ENCODE measurements around the gene TTLL11.
"Not testable (repeated sequence)": the region's sequence is repeated elsewhere in the genome, so short reads cannot be mapped to it uniquely, and the experiment has no call there.

Gene TTLL11

DNA sequence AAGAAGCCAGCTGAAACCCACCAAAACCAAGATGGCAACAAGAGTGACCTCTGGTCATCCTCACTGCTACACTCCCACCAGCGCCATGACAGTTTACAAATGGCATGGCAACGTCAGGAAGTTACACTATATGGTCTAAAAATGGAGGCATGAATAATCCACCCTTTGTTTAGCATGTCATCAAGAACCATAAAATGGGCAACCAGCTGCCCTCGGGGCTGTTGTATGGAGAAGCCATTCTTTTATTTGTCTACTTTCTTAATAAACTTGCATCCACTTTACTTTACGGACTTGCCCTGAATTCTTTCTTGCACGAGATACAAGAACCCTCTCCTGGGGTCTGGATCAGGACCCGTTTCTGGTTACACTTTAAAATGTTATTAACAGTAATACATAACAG, 92.6 kb downstream of the TTLL11 start:
- not testable (repeated sequence) for DNase-seq (ENCODE audit: low read depth)

DNA sequence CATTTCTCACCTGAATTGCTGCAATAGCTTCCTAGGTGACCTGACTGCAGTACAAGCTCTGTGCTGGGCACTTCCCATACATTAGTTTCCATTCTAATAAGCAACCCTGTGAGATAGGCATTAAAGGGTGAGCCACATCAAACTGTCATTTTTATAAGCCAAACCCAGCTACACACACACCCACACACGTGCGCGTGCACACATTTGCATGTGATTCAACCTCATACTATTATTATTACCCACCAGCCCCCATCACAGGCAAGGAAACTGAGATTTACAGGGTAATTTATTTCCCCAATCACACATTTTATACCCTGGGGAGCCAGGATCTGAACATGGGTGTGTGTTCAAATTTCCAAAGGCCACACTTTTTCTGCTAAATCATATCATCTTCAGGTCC, 93.6 kb downstream of the TTLL11 start:
- no peak for DNase-seq (ENCODE audit: low read depth)

DNA sequence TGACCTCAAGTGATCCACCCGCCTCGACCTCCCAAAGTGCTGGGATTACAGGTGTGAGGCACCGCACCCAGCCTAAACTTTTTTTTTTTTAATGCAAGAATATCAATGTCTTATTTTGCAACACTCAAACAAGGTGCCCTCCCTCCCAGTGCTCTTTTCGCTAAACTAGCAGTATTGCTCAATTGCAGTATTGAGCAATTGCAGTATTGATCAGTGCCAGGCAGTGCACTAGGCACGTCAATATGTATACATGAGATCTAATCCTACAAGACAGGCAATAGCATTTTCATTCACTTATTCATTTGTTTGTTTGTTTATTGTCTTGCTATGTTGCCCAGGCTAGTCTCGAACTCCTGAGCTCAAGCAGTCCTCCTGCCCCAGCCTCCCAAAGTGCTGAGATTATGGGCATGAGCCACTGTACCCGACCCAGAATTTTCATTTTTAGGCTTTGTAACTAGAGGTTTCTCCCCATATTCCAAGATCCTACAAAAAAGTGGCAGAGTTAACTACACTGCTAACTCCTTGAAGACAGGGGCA, 94.5 kb downstream of the TTLL11 start:
- no peak for DNase-seq (ENCODE audit: low read depth)

DNA sequence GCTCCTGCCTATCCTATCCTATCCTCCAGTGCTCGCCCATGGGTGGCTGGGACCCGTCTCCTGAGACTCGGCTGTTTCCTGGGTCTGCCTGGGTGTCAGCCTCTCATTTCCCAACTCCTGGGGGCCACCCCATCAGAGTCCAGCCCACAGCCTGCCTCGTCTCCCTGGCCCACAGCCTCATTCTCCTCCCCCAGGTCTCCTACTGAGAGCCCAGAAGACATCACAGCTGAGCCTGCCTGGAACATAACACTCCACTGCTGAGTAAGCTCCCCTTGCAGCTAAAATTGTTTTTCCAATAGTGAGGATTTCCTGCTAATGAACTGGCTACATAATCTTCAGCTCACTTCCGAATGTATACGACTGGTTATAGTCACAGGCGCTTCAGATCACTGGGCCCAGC, 95.3 kb downstream of the TTLL11 start:
- DNase-seq (ENCODE audit: low read depth): no peak

DNA sequence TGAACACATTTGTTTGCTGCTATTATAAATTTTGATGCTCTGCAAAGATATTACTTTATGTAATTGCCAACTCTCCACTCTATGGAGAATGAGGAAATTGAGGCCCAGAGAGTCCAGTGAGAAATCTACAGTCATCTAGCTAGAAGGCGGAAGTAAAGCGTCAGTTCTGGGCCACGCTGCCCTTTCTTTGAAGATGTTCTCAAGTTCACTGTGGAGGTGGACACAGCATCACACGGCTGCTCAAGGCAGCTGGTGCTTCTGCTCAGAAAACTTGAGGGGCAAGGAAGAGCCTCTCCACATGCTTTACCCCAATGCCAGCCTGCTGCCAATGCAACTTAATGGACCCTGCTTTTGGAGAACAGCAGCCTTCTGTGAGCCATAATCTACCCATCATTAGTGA, 96.3 kb downstream of the TTLL11 start:
- DNase-seq (ENCODE audit: low read depth): no peak

DNA sequence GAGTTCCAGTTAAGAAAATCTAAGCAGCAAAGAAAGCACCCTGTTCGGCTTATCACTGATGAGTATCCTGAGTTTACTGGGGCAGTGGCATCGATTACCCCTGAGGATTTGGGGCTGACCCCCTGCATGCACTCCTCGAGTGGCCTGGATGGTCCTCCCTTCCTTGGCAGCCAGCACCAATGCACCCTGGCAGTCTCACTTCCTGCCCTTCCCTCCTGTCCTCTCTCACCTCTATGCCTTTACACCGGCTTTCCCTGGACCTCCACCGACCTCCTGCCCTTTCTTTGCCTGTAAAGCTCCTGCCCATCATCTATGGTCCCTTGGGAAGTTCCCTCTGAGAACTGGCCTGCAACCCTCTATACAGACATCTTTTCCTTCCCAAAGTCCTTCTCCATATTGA, 97.1 kb downstream of the TTLL11 start:
- no peak for DNase-seq (ENCODE audit: low read depth)

DNA sequence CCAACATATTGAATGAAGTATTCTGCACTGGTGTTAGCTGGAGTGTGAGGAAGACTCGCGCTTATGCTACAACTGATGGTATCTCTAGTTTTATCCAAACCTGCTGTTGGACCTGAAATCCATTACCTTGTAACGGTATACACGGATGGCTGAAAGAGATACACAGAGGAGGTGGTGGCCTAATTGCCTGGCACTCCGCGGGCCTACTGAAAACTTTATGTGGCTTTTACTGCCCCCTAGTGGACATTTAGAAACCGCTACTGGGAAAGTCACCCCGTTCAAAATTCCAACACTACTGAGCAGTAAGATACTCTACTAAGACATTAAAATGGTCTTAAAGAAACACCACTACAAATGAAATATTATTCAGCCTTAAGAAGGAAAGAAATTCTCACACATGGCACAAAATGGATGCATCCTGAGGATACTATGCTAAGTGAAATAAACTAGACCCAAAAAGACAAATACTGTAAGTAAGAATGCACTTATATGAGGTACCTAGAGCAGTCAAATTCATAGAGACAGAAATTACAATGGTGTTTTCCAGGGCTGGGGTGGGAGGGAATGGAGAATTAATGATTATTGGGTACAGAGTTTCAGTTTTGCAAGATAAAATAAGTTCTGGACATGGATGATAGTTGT, 100.4 kb downstream of the TTLL11 start:
- DNase-seq (ENCODE audit: low read depth): no peak

DNA sequence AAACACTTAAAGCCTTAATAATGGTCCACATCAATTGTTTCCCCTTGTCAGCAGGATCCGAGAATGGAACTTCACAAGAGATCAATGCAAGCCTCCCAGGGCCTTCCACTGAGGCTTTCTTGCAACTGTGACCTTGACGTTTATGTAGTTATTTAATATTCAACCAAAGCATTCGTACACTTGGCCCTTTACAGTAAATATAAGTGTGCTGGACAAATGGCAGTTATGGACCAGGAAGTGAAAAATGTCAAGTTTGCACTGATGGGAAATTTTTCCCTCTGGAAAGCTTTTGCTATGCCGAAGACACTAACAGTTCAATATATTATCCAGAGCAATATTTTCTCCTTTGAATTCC, 101.8 kb downstream of the TTLL11 start:
- DNase-seq (ENCODE audit: low read depth): no peak

DNA sequence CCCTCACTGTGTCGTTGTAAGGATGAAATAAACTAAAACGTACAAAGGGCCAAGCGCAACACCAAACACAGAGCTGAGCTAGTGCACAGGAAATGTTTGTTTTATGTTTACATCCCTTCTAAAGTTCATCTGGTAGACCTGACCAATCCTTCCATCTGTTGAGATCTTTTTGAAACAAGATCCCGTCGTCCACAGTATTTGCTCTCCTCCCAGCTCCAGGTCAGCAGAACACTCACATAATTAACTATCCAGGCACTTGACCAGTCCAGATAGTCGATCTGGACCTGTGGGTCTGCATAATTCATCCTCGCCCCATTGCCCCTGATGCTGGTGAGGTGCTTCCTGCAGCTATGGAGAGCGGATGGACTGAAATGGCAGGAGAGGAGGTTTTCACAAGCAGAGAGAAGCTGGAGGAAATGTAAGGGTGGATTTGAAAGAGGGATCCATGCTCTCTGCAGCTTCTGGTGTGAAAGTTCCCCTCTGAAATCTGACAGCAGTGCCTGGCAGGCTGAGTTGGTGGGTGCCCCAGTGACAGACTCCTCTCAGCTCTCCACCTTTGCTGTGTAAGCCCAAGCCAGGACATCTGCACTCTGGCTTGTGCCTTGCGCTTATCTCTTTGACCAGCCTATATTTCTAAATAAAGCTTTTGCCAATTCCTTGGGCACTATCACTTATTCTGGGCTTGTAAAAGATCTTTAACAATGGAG, 102.4 kb downstream of the TTLL11 start:
- no peak for DNase-seq (ENCODE audit: low read depth)

DNA sequence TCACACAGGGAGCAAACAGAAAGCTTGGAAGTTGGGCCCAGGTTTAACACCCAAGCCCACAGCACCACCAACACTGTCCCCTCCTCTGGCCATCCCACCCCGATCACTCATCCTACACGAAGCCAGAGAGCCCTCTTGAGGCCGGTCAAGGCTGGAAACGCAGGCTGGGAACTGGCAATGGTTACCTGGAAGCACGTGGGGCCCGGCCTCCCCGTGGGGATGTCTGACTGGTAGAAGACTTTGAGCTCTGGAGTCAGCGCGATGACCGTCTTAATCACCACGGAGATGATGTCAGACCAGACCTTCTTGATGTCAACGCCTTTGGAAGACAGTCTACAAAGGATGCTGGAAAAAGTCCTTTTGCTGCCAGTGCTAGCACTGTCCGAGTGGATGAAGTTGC, 104.1 kb downstream of the TTLL11 start:
- DNase-seq (ENCODE audit: low read depth): no peak

DNA sequence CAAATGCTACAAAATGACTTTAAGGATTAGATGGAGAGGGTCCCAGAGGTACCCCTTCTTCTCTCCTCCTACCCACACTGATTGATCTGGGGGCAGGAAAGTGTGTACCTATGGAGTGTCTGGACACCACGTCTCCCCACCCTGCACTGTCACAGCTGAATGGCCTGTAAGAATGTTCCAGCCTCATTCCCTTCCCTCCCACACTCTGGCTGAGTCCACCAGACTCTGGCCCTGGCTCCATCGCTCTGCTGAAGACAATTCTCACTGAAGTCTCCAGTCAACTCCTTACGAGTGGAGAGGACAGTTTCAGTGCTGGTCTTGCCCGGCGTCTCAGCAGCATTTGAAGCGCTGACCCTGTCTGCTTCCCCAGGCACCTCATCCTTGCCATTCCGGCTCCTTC, 105.8 kb downstream of the TTLL11 start:
- DNase-seq (ENCODE audit: low read depth): no peak

DNA sequence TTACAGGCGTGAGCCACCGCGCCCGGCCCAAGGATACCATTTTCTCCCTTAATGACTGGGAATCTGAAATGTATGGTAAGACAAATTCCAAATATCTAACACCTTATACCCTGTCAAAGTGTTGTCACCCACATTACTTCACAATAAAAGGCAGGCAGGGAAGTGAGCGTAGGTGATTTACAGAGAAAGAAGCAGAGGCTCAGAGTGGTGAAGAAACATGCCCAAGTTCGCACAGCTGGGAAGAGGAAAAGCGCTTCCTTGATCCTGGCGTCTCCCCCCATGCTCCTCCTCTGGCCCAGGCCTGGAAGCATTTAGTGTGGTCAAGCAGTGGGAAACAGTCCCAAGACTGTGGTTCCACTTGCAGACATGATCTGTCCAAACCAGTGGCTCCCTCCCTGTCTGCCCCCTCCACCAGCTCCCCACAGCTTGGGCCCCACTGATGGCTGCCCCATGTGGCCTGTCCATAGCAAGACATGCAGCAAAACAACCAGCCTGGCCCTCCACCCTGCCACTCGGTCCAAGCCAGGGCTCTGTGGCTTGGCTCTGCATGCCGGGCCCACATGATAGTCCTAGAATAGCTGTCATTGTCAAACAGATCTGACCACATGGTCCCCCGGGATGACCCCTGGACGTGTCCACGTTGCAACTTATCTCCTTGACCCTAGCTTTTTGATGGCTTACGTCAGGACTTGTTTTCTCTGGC, 107.2 kb downstream of the TTLL11 start:
- no peak for DNase-seq (ENCODE audit: low read depth)

DNA sequence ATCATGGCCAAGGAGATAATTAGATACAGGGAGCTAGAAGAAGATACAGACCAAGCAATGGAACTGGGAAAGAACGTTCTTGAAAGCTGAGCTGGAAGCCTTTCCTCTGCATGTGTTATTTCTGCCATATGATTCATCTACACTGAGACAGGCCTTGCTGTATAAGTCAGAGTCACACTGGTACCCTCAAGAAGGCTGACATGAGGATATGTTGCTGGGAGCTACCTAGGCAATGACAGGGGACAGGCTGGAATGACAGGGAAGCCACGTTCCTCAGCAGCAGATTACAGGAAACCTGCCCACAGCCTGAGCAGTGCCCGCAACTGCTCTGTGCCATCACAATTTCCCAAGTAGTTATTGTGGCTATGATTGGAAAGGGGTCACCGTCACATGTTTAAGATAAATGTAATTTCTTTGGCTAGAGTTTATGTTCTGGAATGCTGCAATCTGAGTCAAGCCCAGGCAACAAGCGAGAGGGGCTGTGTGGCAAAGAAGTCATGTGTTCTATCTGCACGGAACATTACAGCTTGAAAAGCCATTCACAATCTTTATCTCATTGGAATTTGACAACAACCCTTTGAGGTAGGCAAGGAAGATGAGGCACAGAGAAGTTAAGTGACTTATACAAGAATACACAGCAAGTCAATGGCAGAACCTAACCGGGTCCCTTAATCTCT, 108.2 kb downstream of the TTLL11 start:
- no peak for DNase-seq (ENCODE audit: low read depth)

DNA sequence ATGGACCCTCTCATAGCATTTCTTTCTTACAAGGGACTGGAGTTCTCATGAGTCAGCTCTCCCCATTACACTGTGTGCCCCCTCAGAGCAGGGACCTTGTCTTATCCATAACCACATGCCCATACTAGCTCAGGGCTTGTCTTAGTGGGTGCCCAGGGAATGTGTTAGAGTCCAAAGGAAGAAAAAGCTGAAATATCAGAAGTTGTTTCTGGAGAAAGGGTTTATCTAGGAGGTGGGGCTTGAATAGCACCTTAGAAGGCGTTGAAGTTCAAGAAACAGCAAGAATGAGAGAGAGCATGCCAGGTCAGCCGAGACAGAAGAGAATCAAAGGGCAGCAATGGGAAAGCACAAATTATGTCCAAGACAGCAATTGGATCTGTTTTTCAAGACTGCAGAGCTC, 109.4 kb downstream of the TTLL11 start:
- no peak for DNase-seq (ENCODE audit: low read depth)

DNA sequence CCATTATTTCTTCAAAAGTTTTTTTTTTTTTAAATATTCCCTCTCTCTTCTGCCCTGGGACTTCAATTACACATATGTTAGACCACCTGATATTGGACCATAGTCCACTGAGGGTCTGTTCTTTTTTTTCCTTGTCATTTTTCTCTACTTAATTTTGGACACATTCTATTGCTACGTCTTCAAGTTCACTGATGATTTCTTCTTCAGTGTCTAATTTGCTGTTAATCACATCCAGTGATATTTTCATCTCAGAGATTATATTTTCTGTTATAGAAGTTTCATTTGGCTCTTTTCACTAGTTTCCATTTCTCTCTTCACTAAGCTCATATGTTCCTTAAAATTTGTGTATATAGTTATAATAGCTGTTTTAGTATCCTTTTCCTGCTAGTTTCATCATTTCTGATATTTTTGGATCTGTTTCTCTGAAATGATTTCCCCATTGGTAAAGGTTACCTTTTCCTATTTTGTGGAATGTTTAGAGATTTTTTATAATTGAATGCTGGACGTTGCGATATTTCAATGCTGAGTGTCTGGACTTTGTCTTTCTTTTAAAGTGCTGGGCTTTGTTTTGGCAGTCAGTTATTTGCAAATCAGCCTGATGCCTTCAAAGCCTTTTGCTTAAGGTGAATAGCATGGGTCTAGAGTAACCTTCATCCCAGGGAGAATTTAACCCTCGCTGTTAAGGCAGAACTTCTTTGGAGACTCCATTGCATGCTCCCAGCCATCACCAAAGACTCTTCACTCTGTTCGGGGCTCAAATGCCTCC, 111.8 kb downstream of the TTLL11 start:
- no peak for DNase-seq (ENCODE audit: low read depth)

DNA sequence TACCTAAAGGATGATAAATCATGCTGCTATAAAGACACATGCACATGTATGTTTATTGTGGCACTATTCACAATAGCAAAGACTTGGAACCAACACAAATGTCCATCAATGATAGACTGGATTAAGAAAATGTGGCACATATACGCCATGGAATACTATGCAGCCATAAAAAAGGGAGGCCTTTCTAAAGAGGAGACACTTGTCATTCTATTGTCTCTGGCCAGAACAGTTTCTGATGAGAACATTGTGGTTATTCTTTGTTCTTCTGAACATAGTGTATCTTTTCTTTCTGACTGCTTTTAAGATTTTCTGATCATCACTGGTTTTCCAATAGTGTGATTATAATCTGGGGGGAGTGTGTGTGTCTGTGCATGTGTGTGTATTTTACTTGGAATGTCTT, 112.4 kb downstream of the TTLL11 start:
- not testable (repeated sequence) for DNase-seq (ENCODE audit: low read depth)

DNA sequence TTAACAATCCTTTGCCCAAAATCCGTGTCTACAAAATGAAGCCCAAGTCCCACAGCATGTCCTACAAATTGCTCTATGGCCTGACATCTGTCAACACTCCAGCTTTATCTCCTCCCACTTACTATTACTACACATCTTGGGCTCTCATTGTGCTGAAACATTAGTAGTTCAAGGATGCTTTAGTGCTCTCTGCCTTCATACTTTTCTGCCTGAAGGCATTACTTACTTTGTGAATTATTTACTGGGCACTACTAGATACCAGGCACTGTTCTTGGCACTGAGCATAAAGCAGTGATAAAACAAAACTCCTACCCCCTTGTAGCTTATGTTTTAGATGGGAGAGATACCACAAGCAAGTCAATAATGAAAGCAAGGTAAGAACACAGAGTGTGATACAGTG, 113.4 kb downstream of the TTLL11 start:
- no peak for DNase-seq (ENCODE audit: low read depth)

DNA sequence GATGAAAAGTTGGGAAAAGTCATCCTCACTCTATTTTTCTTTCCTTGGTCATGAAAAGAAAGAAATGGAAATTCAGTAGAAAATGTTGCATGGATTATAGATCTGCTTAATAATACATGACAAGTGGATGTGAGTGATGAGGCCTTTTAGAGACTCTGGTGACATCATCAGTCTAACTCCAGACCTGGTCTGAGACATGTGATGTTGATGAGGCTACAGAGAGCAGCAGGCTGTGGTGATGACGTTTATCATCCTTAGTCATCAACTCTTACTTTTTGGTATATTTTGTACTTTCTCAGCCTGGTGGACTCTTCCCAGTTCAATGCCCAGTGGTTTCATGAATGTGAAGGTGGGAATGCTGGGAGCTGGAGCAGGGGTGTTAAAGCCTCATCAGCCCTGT, 116.4 kb downstream of the TTLL11 start:
- no peak for DNase-seq (ENCODE audit: low read depth)

DNA sequence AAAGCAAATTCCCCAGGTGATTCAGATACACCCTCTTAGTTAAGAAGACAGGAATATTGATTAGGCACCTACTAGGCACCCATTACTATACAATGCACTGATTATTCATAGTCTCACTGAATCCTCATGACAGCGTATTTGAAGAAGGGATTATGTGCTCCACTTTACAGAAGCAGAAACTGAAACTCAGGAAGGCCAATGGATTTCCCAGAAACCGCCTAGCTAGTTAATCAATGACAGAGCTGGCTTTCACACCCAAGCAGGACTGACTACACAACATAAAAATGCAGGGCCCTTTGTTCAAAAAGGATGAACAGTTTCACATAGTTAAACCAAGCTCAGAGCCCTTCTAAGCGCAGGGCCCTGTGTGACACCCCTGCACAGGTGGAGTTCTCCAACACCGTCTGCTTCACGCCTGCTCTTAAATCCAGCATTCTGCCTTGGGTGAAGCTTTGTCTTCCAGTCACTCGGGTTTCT, 117.3 kb downstream of the TTLL11 start:
- no peak for DNase-seq (ENCODE audit: low read depth)

DNA sequence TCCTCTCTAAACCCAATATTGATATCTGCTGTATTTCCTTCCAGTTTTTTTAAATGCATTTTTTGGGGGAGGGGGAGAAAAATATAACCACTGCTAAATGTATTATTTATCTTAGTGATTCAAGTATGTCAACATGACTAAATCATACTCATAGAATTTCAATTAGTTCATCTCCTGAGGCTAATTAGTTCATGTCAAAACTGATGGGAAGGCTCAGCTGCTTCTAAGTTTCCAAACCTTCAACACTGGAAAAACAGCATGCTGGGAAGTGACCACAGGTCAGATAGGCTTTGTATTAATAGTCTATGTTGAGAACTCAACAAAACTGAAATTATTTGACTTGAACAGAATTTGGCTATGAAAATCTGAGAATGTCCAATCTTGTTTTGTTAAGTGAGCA, 118.7 kb downstream of the TTLL11 start:
- DNase-seq (ENCODE audit: low read depth): no peak

DNA sequence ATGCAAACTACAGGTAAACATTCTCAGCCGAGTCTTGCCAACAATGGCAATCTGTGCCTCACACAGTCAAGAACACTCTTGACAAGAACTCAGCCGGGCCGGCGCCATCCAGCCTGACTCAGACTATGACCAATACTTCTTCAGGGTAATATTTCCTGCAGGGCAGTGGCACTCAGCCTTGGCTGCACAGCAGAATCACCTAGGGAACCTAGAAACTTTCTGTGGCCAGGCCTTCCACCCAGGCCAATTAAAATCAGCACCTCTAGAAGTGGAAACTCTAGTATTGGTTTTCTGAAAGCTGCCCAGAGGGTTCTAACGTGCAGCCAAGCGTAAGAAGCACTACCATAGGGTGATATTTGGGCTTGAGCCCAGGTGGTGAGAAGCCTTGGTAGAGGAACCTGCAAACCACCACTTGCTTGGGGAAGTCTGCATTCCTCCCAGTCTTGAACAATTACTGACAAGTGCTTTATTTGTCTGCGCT, 120.6 kb downstream of the TTLL11 start:
- no peak for DNase-seq (ENCODE audit: low read depth)

DNA sequence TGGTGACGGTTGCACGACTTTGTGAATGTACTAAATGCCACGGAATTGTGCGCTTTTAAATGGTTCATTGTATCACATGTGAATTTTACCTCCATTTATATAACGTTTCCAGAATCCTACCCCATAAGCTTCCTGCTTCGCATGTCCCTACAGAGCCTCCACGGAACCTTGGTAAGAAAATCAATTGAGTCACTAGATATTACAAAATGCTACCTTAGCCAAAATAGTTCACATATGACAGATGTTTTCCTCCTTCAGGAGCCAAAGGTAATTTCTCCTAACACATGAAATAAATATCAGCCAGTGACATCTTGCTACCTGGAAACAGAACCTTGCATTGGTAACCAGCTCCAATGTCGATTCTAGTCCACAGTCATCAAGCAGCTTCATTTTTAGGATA, 125.1 kb downstream of the TTLL11 start:
- DNase-seq (ENCODE audit: low read depth): no peak

All from stimulated activated CD8-positive, alpha-beta memory T cell treated with anti-CD3 and anti-CD28 coated beads, Interleukin-12 subunit alpha, Interleukin-12 subunit beta, amount 100 ng/mL, for 4 hours (primary cell).